K562 (cell line): ENCODE results near the gene TRIM75.

Experiments
- EZH2 ChIP-seq: IDR thresholded peaks from 2 replicates; pipeline ENCODE4 v1.6.1; 2012; ENCODE audit warnings: low read depth, mild to moderate bottlenecking, inconsistent platforms, low read length, borderline replicate concordance
- NONO ChIP-seq, 2 experiments: fragments of 200-400 bp in 1 of 2; fragments of 450-650 bp in 1 of 2; formaldehyde crosslinking in 1 of 2; IDR thresholded peaks; 2 replicates each; pipeline ENCODE4 v1.6.1; 2017; ENCODE audit warnings: low read depth in 2 of 2, mild to moderate bottlenecking in 2 of 2, moderate library complexity in 2 of 2, low read length in 1 of 2
- NR1H2 ChIP-seq: sonication (generic); formaldehyde crosslinking; IDR thresholded peaks from 2 replicates; pipeline ENCODE4 v1.4.0; 2020; ENCODE audit warnings: mild to moderate bottlenecking, missing genetic modification reagents
- TBP ChIP-seq: optimal IDR thresholded peaks from 2 replicates; pipeline ENCODE3; 2011; ENCODE audit warnings: low read depth, low read length, improper control_type of control experiment

DNA sequence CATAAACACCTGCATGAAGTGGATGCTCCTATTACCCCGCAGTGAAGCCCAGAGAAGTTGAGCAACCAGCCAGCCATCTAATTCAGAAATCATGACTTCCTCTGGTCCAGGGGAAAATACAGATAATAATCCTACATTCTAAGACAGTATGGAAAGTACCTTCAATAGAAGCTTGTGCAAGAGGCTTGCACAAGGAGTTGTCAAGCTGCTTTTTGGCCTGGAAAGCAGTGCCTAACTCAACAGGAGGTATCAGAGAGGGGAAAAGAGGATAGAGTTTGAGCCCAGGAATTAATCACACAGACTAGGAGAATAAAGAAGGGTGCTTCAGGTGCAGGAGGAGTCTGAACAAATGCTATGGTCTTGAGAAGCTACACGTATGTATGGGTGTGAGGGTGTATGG is 32.3 kb downstream of the TRIM75 start:
- no peak for TF ChIP-seq NR1H2 (CRISPR knock-in tag)
- no peak for TF ChIP-seq NONO (IDR thresholded peaks at IDR 0.05; ENCODE audit: low read depth in 2 of 2, low read length in 1 of 2)
- TF ChIP-seq EZH2, result no peak
- no peak for TF ChIP-seq TBP
